ENCODE data around the gene EFNB1.

DNA sequence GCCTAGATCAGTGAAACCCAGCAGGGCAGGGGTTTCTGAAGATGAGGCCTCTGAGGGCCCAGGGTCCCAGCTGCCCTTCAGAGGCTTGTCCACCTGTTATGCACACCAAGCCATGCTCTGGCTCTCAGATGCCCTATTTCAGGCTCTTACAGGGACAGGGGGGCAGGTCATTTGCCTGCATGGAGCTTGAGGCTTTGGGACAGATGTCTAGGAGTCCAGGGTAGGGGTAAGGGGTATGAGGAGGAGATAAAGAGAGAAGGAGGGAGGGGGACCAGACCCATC lies 4.7 kb upstream of the EFNB1 start:
- TF ChIP-seq, protein P1, sequence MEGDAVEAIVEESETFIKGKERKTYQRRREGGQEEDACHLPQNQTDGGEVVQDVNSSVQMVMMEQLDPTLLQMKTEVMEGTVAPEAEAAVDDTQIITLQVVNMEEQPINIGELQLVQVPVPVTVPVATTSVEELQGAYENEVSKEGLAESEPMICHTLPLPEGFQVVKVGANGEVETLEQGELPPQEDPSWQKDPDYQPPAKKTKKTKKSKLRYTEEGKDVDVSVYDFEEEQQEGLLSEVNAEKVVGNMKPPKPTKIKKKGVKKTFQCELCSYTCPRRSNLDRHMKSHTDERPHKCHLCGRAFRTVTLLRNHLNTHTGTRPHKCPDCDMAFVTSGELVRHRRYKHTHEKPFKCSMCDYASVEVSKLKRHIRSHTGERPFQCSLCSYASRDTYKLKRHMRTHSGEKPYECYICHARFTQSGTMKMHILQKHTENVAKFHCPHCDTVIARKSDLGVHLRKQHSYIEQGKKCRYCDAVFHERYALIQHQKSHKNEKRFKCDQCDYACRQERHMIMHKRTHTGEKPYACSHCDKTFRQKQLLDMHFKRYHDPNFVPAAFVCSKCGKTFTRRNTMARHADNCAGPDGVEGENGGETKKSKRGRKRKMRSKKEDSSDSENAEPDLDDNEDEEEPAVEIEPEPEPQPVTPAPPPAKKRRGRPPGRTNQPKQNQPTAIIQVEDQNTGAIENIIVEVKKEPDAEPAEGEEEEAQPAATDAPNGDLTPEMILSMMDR (conservative IDR thresholded peaks at IDR 0.05; ENCODE audit: low read depth, low read length): no peak
- TF ChIP-seq EZH2 (IDR thresholded peaks at IDR 0.05; ENCODE audit: borderline replicate concordance, low read depth, low read length, poor library complexity, severe bottlenecking): no peak

All from A673 (cell line).